Right lobe of liver (tissue), 6 donors: ENCODE results near the gene GCK. TPM values are rescaled to one million over a fixed set of nuclear protein-coding genes. Genes with fewer than 3 reads are reported as not detected.

ENCODE experiments used
- ATAC-seq, 4 donors: fragments of 200-7000 bp; cut with Tn5 transposase; one replicate each; pipeline ENCODE4 v1.9.1; 2020; ENCODE audit warnings: mild to moderate bottlenecking in 4 of 4, moderate library complexity in 4 of 4
- DNase-seq, 3 donors: peaks; one replicate each; pipeline ENCODE4 v3.0.0-alpha.2; 2020
- H3K27ac ChIP-seq, 3 donors: fragments of 200-600 bp; one replicate each; pipeline ENCODE4 v1.8.0; 2022
- H3K27me3 ChIP-seq, 2 donors: fragments of 200-600 bp; one replicate each; pipeline ENCODE4 v1.8.0; 2022
- H3K36me3 ChIP-seq, 4 donors: fragments of 200-600 bp; sonication (generic) in 1 of 4; one replicate each; pipeline versions ENCODE4 v1.5.1 to v1.8.0; 2017 to 2022; ENCODE audit warnings: control low read depth in 1 of 4
- H3K4me1 ChIP-seq, 4 donors: fragments of 200-600 bp; sonication (generic) in 1 of 4; one replicate each; pipeline versions ENCODE4 v1.5.1 to v1.8.0; 2017 to 2022; ENCODE audit warnings: control low read depth in 1 of 4
- H3K4me3 ChIP-seq, 3 donors: fragments of 200-600 bp; one replicate each; pipeline ENCODE4 v1.8.0; 2022
- H3K9me3 ChIP-seq, 4 donors: fragments of 200-600 bp; sonication (generic) in 1 of 4; one replicate each; pipeline versions ENCODE4 v1.5.1 to v1.8.0; 2017 to 2022; ENCODE audit warnings: control low read depth in 1 of 4
- POLR2A ChIP-seq: fragments of 450-650 bp; IDR thresholded peaks from one replicate; pipeline ENCODE4 v1.6.1; 2017; ENCODE audit warnings: antibody characterized with exemption, mild to moderate bottlenecking
- WGBS: methylation state at CpG from one replicate; pipeline ENCODE4 v1.1.6; 2018; ENCODE audit warnings: low coverage, low lambda C conversion rate; ENCODE audit not compliant: insufficient coverage; ENCODE audit errors: missing lambda C conversion rate; 5-methylcytosine and 5-hydroxymethylcytosine counted together
- intact Hi-C, 2 donors: fragments of 100-400 bp; cut with DNase I; formaldehyde crosslinking; loops; one replicate each; pipeline versions ENCODE4 v1.11.2 to v1.14.1; 2022
- total RNA-seq, 6 experiments: library from RNA; depleted of rRNA in 2 of 6; stranded (reverse); fragments of >200 nt in 2 of 6; fragmentation: NEBNext Ultra II Directional in 3 of 6; extraction: Animal tissue kit (Norgen Biotek cat#: 25700) in 3 of 6; gene quantifications; one replicate each; pipeline versions ENCODE4 v1.1.0 to v1.2.4, GENCODE V29; 2016 to 2023
- TF ChIP-seq, protein P1 (sequence below), 4 donors: fragments of 200-600 bp in 3 of 4; fragments of 450-650 bp in 1 of 4; IDR thresholded peaks; one replicate each; pipeline versions ENCODE4 v1.5.1 to v1.8.0; 2016 to 2022; ENCODE audit warnings: antibody characterized with exemption in 4 of 4, mild to moderate bottlenecking in 2 of 4
- donor health status: DM: no; HTN: yes; CAD: no.
- donor health status: DM: no; HTN: no; CAD: no.
- donor health status: DM: no; HTN: no; CAD: no.
- donor health status: DM: no; HTN: yes; CAD: no.
- donor health status: DM: no; HTN: yes; CAD: no.

Gene GCK
- total RNA-seq, 6 experiments from 2014 or later: 0.50 to 5.9 (median 2.0) TPM

DNA sequence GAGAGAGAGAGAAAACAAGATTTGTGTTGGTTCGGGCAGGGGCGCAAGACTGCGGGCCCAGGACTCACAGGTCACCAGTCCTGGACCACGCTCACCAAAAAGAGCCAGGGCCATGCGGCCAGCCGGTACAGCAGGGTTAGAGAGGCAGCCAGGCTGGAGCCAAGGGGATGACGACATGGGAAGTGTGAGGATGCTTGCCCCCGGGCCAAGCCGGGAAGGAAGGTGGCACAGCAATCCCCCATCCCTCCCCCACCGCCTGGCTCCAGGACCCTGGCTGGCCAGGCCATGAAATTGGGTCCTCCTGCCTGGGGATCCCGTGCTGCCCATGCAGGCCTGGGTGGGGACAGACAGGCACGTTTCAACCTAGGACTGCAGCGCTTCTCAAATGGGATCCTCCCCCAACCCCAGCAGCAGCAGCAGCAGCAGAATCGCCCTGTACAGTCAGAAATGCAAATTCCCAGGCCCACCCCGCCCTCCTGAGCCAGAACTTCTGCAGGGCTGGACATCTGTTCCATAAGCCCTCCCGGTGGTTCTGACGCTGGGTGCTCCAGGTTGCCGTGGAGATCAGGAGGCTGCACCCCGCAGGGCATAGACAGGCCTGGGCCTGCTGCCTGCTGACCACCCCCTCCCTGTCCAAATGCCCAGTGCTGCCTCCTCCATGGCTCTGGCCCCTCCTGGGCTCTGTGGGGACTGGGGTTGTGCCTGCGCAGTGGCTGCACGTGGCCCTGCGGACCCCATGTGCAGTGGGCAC is 46.5 kb upstream of the GCK start:
- TF ChIP-seq, protein P1, sequence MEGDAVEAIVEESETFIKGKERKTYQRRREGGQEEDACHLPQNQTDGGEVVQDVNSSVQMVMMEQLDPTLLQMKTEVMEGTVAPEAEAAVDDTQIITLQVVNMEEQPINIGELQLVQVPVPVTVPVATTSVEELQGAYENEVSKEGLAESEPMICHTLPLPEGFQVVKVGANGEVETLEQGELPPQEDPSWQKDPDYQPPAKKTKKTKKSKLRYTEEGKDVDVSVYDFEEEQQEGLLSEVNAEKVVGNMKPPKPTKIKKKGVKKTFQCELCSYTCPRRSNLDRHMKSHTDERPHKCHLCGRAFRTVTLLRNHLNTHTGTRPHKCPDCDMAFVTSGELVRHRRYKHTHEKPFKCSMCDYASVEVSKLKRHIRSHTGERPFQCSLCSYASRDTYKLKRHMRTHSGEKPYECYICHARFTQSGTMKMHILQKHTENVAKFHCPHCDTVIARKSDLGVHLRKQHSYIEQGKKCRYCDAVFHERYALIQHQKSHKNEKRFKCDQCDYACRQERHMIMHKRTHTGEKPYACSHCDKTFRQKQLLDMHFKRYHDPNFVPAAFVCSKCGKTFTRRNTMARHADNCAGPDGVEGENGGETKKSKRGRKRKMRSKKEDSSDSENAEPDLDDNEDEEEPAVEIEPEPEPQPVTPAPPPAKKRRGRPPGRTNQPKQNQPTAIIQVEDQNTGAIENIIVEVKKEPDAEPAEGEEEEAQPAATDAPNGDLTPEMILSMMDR (IDR thresholded peaks at IDR 0.05): no peak
- TF ChIP-seq POLR2A: no peak
- H3K27me3 ChIP-seq: no peaks in the 10 kb centered on the region
- DNase-seq (no peak), ATAC-seq (no peak)
- H3K9me3 ChIP-seq: no peaks in the 10 kb centered on the region
- no peak overlapping the region for H3K27ac ChIP-seq
- 78% methylated on average over 3 of the region's 22 CpGs for WGBS
- H3K36me3 ChIP-seq: no peaks in the 10 kb centered on the region
- intact Hi-C loops: loop anchor here in 1 of 2 donors (5.0 kb wide), 1 partner anchor 242 kb away; no protein-coding TSS in a partner anchor
- no peak overlapping the region for H3K4me3 ChIP-seq
- no peaks in the 10 kb centered on the region for H3K4me1 ChIP-seq

DNA sequence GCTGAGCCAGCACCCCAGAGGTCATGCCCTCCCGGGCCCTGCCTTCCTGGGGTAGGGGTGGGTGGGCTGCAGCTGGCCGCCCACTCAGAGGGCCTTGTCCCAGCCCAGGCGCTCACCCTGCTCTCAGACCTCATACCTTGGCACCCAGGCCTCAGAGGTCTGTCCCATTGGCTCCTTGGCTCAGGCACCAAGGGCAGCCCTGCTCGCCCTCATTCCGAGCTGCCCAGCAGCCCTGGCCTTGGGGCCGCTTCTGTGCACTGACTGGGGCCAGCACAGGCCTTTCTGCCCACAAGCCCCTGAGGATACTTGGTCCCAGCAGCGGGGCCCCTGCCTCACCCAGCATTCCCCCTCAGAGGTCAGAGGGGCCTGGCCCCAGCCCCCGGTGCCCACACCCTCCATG is 45.8 kb upstream of the GCK start:
- no peak overlapping the region for H3K4me3 ChIP-seq
- H3K4me1 ChIP-seq: no peaks in the 10 kb centered on the region
- WGBS: 60% methylated on average over 1 of the region's 8 CpGs
- H3K27me3 ChIP-seq: no peaks in the 10 kb centered on the region
- DNase-seq (no peak), ATAC-seq (no peak)
- no peaks in the 10 kb centered on the region for H3K9me3 ChIP-seq
- TF ChIP-seq, protein P1 (IDR thresholded peaks at IDR 0.05): no peak
- no peak for TF ChIP-seq POLR2A
- no peak overlapping the region for H3K27ac ChIP-seq
- intact Hi-C loops: loop anchor here in 1 of 2 donors (5.0 kb wide), 1 partner anchor 242 kb away; no protein-coding TSS in a partner anchor
- H3K36me3 ChIP-seq: no peaks in the 10 kb centered on the region

DNA sequence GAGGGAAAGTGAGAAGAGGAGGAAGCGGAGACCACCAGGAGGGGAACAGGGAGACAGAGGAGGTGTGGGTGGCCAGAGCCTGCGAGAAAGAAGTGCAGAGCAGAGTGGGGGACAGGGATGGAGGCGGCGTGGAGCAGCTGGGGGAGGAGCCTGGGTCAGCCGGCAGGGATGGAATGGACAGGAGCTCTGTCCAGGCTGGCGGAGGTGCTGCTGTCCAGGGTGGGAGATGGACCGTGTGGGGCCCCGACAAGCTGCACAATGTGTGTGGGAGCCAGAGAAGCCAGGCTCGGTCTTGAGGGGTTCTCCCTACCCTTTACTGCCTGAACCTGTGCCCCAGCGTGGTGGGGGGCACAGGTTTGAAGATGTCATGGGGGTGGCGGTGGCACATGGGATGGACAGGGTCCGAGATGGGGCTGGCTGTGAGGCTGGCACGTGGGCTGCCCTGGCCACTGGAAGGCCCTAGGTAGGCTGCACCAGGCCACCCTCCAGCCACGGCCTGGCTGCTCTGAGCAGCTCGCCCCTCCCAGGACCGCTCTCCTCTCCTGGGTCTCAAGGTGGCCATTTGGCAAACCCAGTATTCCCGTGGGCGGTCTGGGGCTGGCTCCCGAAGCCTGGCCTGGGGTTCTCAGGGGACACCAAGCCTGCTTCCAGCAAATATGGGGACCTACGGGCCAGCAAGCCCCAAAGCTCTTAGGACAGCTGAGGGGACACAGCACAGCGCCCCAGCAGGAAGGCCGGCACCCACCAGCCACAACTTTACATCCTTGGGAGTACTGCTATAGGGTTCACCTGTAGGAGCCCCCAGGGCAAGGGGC is 43.9 kb upstream of the GCK start:
- DNase-seq: no peak

DNA sequence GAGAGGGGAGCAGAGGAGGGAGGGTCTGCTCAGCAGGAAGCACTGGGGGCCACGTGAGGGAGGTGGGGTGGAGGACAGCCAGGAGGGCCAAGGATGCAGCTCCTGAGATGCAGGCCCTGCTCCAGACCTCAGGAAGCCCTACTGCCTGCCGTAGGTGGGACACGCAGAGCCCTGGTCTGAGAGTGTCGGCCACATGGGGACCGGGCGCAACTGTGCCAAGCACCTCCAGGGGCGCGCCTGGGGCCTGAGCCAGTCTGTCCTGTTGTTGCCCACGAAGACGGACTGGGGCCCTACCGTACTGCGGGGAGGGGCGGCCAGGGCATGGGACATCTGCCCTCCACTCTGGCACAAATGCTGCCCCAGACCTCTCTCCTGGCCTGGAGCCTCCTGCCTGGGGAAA is 43.2 kb upstream of the GCK start:
- DNase-seq (no peak), ATAC-seq (no peak)
- Histone ChIP-seq H3K9me3 (no peaks in the 10 kb centered on the region), H3K27me3 (no peaks in the 10 kb centered on the region), H3K36me3 (no peaks in the 10 kb centered on the region), H3K4me1 (no peaks in the 10 kb centered on the region), H3K27ac (no peak overlapping the region), H3K4me3 (no peak overlapping the region)
- intact Hi-C loops: no loop called here
- TF ChIP-seq POLR2A: no peak
- TF ChIP-seq, protein P1 (IDR thresholded peaks at IDR 0.05): no peak
- 94% methylated on average over 5 of the region's 13 CpGs for WGBS

More for the DNA sequence above, 43.9 kb upstream of the GCK start:
- Histone ChIP-seq H3K4me3 (no peak overlapping the region), H3K9me3 (no peaks in the 10 kb centered on the region), H3K27me3 (no peaks in the 10 kb centered on the region), H3K27ac (no peak overlapping the region), H3K4me1 (no peaks in the 10 kb centered on the region), H3K36me3 (no peaks in the 10 kb centered on the region)
- intact Hi-C loops: no loop called here
- TF ChIP-seq, protein P1 (IDR thresholded peaks at IDR 0.05): no peak
- no peak for TF ChIP-seq POLR2A
- 77% methylated on average over 8 of the region's 22 CpGs for WGBS
- ATAC-seq: no peak
